ENCODE data around the gene VAC14. TPM values are rescaled to one million over a fixed set of nuclear protein-coding genes. Genes with fewer than 3 reads are reported as not detected.

VAC14 gene
- total and polyA plus RNA-seq, 8 donors, result 14.9 to 90.6 (median 39.3) TPM

- intact Hi-C loops (cut with DNase I; ENCODE audit: low total_unique reads), result no loop called here
- H3K4me3 ChIP-seq, result no peak overlapping the region
- peak; percentile 73 to 82 for DNase-seq
- no peaks in the 10 kb centered on the region for H3K9me3 ChIP-seq
- peaks cover 0 to 26% (median 15%) of the 10 kb centered on the region in 4 donors for H3K36me3 ChIP-seq
- peaks cover 62 to 93% (median 79%) of the 10 kb centered on the region in 4 donors for H3K4me1 ChIP-seq
- TF ChIP-seq EP300 (IDR thresholded peaks at IDR 0.05), result no peak
- TF ChIP-seq CTCF (IDR thresholded peaks at IDR 0.05), result peak in 1 of 7 experiments; percentile 25
- TF ChIP-seq POLR2AphosphoS5 (IDR thresholded peaks at IDR 0.05), result peak in 1 of 3 donors; percentile 34
- peak overlapping the region; percentile 9 to 95 (median 83) for H3K27ac ChIP-seq
- no peaks in the 10 kb centered on the region for H3K27me3 ChIP-seq
- 35 to 50% (median 45%) methylated on average over 8 to 14 of the region's 14 CpGs for WGBS, 5 donors
Measured at GRCh38 chr16:70695331-70696070, 105.5 kb downstream of the VAC14 start.

GRCh38 chr16:70694868-70695218 lies 106.1 kb downstream of the VAC14 start:
- peaks cover 68 to 93% (median 83%) of the 10 kb centered on the region in 4 donors for H3K4me1 ChIP-seq
- no peaks in the 10 kb centered on the region for H3K27me3 ChIP-seq
- H3K27ac ChIP-seq, result peak overlapping the region in 4 of 5 donors; percentile 83 to 95 (median 88)
- H3K4me3 ChIP-seq, result no peak overlapping the region
- H3K9me3 ChIP-seq, result no peaks in the 10 kb centered on the region
- peak in 1 of 2 donors; percentile 58 for DNase-seq
- H3K36me3 ChIP-seq, result peaks cover 0 to 26% (median 14%) of the 10 kb centered on the region in 4 donors
- TF ChIP-seq POLR2AphosphoS5 (IDR thresholded peaks at IDR 0.05), result no peak
- TF ChIP-seq CTCF (IDR thresholded peaks at IDR 0.05), result no peak
- TF ChIP-seq POLR2A (IDR thresholded peaks at IDR 0.05), result no peak
- TF ChIP-seq EP300 (IDR thresholded peaks at IDR 0.05), result no peak
- 61 to 91% (median 83%) methylated on average over 4 of the region's 4 CpGs for WGBS, 5 donors
- intact Hi-C loops (cut with DNase I; ENCODE audit: low total_unique reads), result no loop called here

- DNase-seq, result no peak
- H3K27me3 ChIP-seq, result no peaks in the 10 kb centered on the region
- TF ChIP-seq POLR2AphosphoS5 (IDR thresholded peaks at IDR 0.05) (peak in 2 of 3 donors; percentile 14 to 17), POLR2A (IDR thresholded peaks at IDR 0.05) (no peak)
- no peaks in the 10 kb centered on the region for H3K9me3 ChIP-seq
- H3K4me3 ChIP-seq, result no peak overlapping the region
- peak overlapping the region in 4 of 5 donors; percentile 83 to 95 (median 88) for H3K27ac ChIP-seq
- peaks cover 0 to 21% (median 10%) of the 10 kb centered on the region in 4 donors for H3K36me3 ChIP-seq
- WGBS, 5 donors, result 74 to 87% (median 81%) methylated on average over 7 to 17 of the region's 17 CpGs
- H3K4me1 ChIP-seq, result peaks cover 74 to 95% (median 89%) of the 10 kb centered on the region in 4 donors
- intact Hi-C loops (cut with DNase I; ENCODE audit: low total_unique reads), result no loop called here
Measured at GRCh38 chr16:70694088-70694867, 106.7 kb downstream of the VAC14 start.

- H3K9me3 ChIP-seq, result no peaks in the 10 kb centered on the region
- peaks cover 0 to 9% (median 1%) of the 10 kb centered on the region in 4 donors for H3K36me3 ChIP-seq
- peaks cover 81 to 100% (median 95%) of the 10 kb centered on the region in 4 donors for H3K4me1 ChIP-seq
- intact Hi-C loops (cut with DNase I; ENCODE audit: low total_unique reads), result no loop called here
- no peaks in the 10 kb centered on the region for H3K27me3 ChIP-seq
- WGBS, 5 donors, result 77 to 87% (median 81%) methylated on average over 26 to 29 of the region's 29 CpGs
- peak overlapping the region in 4 of 5 donors; percentile 83 to 95 (median 88) for H3K27ac ChIP-seq
- DNase-seq, result peak in 1 of 2 donors; percentile 79
- no peak overlapping the region for H3K4me3 ChIP-seq
- TF ChIP-seq CTCF (IDR thresholded peaks at IDR 0.05) (no peak), POLR2A (IDR thresholded peaks at IDR 0.05) (no peak), POLR2AphosphoS5 (IDR thresholded peaks at IDR 0.05) (peak in 1 of 3 donors; percentile 85), EP300 (IDR thresholded peaks at IDR 0.05) (no peak)
Measured at GRCh38 chr16:70692873-70693671, 107.9 kb downstream of the VAC14 start.

All from stomach (tissue), 9 donors.